ENCODE measurements around the gene SERPINA9. TPM values are rescaled to one million over a fixed set of nuclear protein-coding genes. Genes with fewer than 3 reads are reported as not detected.

The SERPINA9 gene
- total and polyA plus RNA-seq, 2 of the 8 experiments (the other 6 are each of a cell fraction or from before 2014, with no cell fraction given) = not detected

DNA sequence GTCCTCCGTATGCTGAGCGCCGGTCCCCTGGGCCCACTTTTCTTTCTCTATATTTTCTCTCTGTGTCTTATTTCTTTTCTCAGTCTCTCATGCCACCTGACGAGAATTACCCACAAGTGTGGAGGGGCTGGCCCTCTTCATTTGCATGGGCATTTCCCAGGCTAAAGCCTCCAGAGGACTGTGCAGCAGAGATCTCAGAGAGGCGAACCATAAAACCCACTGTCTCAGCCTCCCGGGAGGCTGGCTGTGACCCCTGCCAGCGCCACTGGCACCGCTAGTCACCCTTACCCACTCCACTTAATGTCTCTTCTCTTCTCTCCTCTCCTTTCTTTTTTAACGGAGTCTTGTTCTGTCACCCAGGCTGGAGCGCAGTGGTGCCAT is 7.1 kb upstream of the SERPINA9 start:
- H2BK5ac ChIP-seq (ENCODE audit: low read depth, low read length) = no peak overlapping the region
- H3K4ac ChIP-seq (replicated peaks; ENCODE audit: insufficient read length, low read depth, low read length) = no peak overlapping the region
- POLR2A ChIA-PET (ENCODE audit: partially characterized antibody) = no interaction called here
- H3K4me1 ChIP-seq (replicated peaks in 1 of 4; ENCODE audit: control insufficient read depth in 3 of 4, insufficient read depth in 4 of 4, low read length in 3 of 4) = peaks cover 0 to 14% (median 11%) of the 10 kb centered on the region in 4 experiments; a peak in 6 of 7 replicates
- no peak overlapping the region for H2BK12ac ChIP-seq (ENCODE audit: low read depth, low read length)
- H3K27ac ChIP-seq (ENCODE audit: low read depth, low read length) = no peak overlapping the region
- no peak overlapping the region for H2AK5ac ChIP-seq (ENCODE audit: low read depth, low read length)
- H3K14ac ChIP-seq (ENCODE audit: insufficient read length) = no peak overlapping the region
- no peak for DNase-seq (ENCODE audit: low read depth in 1 of 2, low spot score in 2 of 2)
- no peak overlapping the region for H3K18ac ChIP-seq (ENCODE audit: extremely low read depth, low read length)
- H3K27me3 ChIP-seq (replicated peaks in 1 of 4; ENCODE audit: control insufficient read depth in 3 of 4, extremely low read depth in 1 of 4, insufficient read depth in 3 of 4, low read length in 3 of 4) = no peaks in the 10 kb centered on the region; a peak in 1 of 7 replicates
- H3K23ac ChIP-seq (ENCODE audit: insufficient read length) = no peak overlapping the region
- H3K56ac ChIP-seq (replicated peaks; ENCODE audit: insufficient read length, low read depth, low read length) = no peak overlapping the region
- no peak overlapping the region for H3K4me2 ChIP-seq (ENCODE audit: insufficient read depth in 1 of 2, low read depth in 2 of 2, low read length in 2 of 2)
- H4K91ac ChIP-seq (replicated peaks; ENCODE audit: insufficient read length, low read length) = no peak overlapping the region
- H4K8ac ChIP-seq (ENCODE audit: extremely low read depth, insufficient read depth, low read length) = no peak overlapping the region
- no peak overlapping the region for H3K4me3 ChIP-seq (ENCODE audit: extremely low read depth in 1 of 4, insufficient read depth in 2 of 4, low read depth in 3 of 4, low read length in 4 of 4)
- H2AFZ ChIP-seq (ENCODE audit: low read length) = no peak overlapping the region
- H3K9ac ChIP-seq (replicated peaks in 1 of 4; ENCODE audit: extremely low read depth in 1 of 4, low read depth in 3 of 4, low read length in 3 of 4) = no peak overlapping the region
- no peaks in the 10 kb centered on the region for H3K79me2 ChIP-seq (ENCODE audit: control insufficient read depth in 1 of 2, insufficient read depth in 2 of 2, low read length in 2 of 2)
- 94% methylated on average over 10 of the region's 10 CpGs; no CpG with 5 or more reads in 1 of the 2 experiments for WGBS, 2 experiments (ENCODE audit: extremely low coverage in 1 of 2, insufficient coverage in 1 of 2, insufficient read length in 1 of 2, insufficient replicate concordance in 2 of 2, low coverage in 1 of 2, low lambda C conversion rate in 2 of 2, missing lambda C conversion rate in 1 of 2)
- CTCF ChIA-PET (ENCODE audit: partially characterized antibody) = no interaction called here
- no peak overlapping the region for H2BK20ac ChIP-seq (ENCODE audit: low read length)
- no peak overlapping the region for H2BK120ac ChIP-seq (replicated peaks; ENCODE audit: low read depth, low read length)
- peaks cover 8 to 13% of the 10 kb centered on the region in 2 experiments for H3K9me3 ChIP-seq (ENCODE audit: insufficient read depth in 2 of 2, low read depth in 1 of 2, low read length in 1 of 2)
- FAIRE-seq = no peak
- no peaks in the 10 kb centered on the region for H4K20me1 ChIP-seq (replicated peaks in 1 of 2; ENCODE audit: control insufficient read depth in 1 of 2, insufficient read depth in 2 of 2, low read length in 2 of 2)
- H3K79me1 ChIP-seq (ENCODE audit: low read depth, low read length) = no peaks in the 10 kb centered on the region
- H4K5ac ChIP-seq (ENCODE audit: insufficient read length, low read depth, low read length) = no peak overlapping the region
- TF ChIP-seq, protein P1, sequence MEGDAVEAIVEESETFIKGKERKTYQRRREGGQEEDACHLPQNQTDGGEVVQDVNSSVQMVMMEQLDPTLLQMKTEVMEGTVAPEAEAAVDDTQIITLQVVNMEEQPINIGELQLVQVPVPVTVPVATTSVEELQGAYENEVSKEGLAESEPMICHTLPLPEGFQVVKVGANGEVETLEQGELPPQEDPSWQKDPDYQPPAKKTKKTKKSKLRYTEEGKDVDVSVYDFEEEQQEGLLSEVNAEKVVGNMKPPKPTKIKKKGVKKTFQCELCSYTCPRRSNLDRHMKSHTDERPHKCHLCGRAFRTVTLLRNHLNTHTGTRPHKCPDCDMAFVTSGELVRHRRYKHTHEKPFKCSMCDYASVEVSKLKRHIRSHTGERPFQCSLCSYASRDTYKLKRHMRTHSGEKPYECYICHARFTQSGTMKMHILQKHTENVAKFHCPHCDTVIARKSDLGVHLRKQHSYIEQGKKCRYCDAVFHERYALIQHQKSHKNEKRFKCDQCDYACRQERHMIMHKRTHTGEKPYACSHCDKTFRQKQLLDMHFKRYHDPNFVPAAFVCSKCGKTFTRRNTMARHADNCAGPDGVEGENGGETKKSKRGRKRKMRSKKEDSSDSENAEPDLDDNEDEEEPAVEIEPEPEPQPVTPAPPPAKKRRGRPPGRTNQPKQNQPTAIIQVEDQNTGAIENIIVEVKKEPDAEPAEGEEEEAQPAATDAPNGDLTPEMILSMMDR (IDR thresholded peaks at IDR 0.05; ENCODE audit: control extremely low read depth in 1 of 3, insufficient read depth in 1 of 3, low read depth in 1 of 3, low read length in 3 of 3) = no peak
- TF ChIP-seq SP2 (IDR thresholded peaks at IDR 0.05; ENCODE audit: low read length) = no peak
- H3K36me3 ChIP-seq (ENCODE audit: control insufficient read depth in 2 of 4, insufficient read depth in 4 of 4, low read length in 3 of 4) = no peaks in the 10 kb centered on the region
- peaks cover 3% of the 10 kb centered on the region; the same call in 1 of the 2 replicates for H3K23me2 ChIP-seq (ENCODE audit: low read depth, low read length)
- H2BK15ac ChIP-seq (ENCODE audit: low read length) = no peak overlapping the region

Measured in H1 (cell line).